Activated CD4-positive, alpha-beta T cell treated with anti-CD3 and anti-CD28 coated beads, Interleukin-2, amount 50 U/mL, for 16 hours (primary cell): ENCODE data around the gene PVALB.

Experiments
- DNase-seq: peaks from one replicate; pipeline ENCODE4 v3.0.0-alpha.2; 2020

The PVALB gene

DNA sequence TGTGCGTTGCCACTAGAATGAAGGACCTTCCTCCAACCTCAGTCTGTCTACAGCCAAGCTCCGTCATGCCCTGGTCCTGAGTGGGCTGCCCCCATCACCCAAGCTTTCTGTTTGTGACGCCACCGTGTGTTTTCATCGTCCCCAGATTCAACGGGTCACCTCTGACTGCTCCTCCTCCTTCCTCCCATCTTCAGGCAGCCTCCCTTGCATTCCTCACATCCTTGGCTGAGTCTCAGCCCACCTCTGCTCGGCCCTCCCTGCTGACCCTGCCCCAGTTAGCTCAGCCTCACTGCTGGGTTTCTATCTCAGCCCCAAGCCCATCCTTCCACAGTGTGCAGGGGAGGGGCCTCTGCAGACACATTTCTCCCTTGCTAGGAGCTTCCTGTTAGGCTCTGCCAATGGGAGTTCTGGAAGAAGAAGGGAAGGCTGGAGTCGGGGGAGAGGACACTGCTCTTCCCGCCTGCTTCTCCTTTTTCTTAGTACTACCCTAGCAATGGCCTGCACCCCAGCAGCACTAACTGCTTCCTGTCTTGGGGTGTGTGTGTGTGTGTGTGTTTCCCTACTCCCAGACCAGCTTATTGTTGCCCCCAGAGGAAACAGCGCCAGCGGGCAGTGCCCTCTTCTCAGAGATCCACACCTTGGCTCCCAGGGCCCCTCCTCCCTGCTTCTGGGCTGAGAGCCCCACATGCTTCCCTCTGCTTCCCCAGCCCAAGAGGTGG is 46.2 kb downstream of the PVALB start:
- no peak for DNase-seq

DNA sequence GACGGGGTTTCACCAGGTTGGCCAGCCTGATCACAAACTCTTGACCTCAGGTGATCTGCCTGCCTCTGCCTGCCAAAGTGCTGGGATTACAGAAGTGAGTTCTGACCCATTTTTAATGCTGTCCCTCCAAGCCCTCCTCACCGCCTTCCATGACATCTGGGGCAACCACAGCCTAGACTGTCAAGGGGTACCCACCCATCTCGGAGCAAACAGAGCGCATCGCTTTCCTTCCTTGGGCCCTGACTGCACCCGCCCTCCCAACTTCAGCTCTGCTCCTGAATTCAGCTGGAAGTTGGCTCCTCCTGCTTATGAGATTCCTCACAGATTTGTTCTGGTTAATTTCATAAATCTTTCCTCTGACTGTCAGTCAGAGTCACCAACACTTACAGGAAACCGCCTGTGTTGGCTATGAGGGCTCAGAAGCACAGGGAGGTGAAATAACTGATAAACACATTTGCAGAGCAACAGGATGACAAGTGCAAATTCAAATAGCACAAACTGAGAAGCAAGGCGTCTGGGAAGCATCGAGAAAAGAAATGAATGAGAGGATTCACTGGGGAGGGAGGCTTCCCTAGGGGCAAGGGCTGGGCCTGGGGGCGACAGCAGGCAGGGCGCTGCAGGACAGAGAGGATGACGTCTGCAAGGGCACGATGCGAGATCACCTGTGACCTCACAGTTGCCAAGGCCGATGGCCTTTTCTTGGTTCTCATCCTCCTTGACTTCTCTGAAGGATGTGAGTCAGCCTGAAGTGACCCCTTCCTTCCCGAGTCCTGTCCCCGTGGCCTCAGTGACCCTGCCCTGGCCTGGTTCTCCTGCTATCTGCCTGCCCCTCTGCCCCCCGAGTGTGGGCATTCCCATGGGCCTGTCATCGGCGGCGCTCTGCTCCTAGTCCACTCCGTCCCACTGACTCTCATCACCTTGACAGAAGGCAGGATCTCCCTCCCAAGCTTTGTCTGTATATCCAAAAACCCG is 47.0 kb downstream of the PVALB start:
- no peak for DNase-seq

DNA sequence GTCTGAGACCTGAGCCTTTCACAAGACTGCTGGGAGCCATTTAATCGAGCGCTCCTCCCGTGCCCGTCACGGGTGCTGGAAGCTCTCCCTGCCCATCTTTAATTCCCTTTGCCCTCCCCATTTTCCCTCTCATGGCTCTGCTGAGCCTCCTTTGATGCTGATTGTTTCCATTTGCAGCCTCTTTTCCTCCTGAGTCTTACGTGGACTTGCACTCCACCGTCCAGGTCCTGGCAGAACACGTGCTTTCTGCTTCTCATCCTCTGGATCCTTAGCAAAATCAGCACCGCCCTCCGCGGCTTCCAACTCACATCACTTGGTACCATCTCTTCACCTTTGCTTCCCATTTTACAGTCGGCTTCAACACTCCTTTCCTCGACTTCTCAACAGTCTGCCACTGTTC is 48.2 kb downstream of the PVALB start:
- no peak for DNase-seq

DNA sequence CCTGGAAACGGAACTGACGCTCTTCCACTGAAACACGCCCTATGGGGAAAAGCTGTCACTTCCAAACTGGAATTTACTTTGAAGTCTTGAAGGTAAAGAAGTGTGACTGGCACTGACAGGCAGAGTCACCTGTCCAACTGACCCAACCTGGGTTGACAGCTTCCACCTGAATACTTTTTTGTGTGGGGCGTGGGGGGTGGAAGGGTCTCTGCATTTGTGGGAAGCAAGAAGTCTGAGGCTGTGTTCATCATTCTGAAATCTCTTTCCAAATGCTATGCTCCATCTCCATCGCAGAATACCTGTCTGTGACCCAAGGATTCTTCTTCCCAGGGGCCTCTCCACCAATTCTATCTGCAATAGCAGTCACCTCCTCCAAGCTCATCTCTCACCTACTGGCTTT is 48.7 kb downstream of the PVALB start:
- DNase-seq: no peak

DNA sequence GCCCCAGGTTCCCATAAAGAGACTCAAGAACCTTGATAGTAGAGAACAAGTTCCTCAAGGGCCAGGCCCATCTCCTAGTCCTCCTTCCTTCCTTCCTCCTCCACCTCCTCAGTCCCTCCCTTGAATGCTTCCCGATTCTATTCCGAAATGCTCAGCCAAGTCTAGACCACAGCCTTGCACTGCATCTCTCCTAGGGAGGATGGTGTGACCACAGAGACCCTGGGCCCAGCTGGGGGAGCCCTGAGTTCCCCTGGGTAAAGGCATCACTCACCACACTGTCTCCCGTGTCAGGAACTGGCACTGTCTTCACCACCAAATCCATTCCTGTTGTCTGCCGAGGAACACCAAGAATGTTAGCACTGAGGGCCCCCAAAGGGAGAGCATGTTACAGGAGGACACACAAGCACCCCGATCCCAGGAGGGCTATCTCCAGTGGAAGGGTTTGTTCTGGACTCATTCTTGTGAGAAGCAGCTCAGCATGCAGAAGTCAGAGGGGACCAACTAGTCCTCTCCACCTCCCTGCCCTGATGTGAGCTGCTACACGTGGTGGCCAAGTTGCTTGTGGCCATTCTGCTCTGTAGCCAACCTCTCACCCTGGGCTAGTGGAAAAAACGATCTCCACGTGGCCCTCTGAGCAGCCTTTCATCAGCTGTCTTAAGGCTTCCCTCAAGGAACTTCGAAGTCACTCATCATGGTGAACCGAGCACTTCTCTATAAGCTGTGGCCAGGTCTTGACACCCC is 49.6 kb downstream of the PVALB start:
- no peak for DNase-seq

DNA sequence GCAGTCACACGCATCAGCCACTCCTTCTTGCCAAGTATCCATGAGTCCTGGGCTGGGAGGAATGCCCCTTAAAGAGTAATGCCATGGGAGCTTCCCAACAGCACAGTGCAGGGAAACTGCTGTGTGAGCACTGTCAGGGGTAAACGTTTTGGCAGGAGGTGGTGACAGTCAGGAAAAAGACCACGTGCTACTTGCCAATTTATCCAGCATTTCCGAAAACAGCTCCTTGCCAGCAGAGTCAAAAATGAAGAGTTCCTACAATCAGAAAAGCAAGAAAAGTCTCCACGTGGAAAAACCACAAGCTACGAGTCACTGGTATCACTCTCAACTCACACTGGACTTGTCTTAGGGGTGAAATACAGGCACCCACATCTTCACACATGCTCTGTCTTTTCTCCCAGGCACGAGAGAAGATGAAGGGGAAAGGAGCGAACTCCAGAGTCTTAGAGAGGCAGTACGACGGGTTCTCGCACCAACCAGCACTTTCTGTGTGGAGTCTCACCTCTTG is 50.8 kb downstream of the PVALB start:
- no peak for DNase-seq

DNA sequence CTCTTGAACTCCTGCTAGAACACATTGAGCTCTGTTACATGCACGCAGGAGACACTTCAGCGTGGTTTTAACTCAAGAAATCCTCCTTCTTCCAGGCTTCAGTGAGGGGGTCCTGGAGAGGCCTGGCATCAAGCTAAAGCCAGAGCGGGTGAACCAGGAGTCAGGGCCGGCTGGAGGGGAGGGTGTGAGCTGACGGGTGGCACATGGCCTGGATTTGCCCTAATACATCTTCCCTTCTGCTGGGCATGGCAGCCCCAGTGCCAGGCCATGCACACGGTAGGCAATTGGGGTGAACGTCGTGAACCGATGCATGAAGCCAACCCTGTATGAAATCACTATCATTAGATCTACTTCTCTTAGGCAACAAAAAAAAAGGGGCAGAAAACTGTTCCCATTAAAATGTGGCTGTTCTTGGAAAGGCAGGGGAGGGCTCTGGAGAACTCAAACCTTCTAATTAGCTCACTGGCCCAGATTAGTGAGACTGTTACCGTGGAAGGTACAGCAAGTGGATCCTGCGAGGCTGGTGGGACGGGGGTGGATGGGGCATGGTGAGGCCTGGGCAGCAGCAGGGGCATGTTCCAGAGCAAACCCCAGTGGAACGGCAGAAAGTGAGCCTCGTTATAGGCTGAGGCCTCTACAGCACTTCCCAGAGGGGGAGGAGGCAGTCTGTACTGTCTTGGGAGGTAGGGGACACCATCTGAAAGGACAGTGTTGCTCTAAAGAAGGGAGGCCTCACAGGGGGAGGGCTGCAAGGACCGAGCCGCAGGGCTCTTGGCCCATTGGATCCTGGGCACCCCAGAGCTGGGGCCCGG is 51.5 kb downstream of the PVALB start:
- DNase-seq: no peak

DNA sequence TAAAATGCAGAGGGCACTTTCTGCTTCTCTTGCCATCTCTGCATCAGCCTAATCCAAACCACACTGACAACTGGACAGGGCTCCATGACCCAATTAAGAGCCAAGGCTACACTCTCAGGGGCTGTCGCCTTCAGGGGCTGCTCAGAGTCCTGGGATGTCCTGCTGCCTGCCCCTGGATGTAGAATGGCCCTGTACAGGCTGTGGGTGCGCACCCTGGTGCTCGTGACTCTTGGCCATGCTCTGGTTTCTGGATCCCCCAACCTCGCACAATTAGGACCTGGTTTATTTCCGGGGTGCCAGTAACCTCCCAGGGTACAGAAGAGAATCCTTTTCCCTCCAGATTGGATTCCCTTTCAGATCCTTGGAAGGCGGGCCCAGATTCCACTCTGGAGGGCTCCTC is 52.2 kb downstream of the PVALB start:
- DNase-seq: no peak

DNA sequence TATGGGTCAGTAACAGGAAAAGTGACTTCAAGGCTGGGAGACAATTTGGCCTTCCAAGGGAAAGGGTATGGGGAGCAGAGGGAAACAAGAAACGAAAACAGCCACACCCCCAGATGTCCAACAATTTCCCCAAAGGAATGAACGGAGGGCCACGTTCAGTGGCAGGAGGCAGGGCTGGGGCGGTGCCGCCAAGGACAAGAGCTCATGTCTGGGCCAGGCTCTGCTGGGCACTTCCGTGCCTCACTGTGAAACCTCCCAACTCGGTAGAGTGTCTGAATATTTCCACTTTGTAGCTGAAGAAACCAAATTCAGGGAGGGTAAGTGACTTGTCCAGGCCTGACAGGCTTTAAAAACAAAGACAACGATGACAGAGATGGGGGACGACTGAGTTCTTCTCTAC is 52.8 kb downstream of the PVALB start:
- no peak for DNase-seq

DNA sequence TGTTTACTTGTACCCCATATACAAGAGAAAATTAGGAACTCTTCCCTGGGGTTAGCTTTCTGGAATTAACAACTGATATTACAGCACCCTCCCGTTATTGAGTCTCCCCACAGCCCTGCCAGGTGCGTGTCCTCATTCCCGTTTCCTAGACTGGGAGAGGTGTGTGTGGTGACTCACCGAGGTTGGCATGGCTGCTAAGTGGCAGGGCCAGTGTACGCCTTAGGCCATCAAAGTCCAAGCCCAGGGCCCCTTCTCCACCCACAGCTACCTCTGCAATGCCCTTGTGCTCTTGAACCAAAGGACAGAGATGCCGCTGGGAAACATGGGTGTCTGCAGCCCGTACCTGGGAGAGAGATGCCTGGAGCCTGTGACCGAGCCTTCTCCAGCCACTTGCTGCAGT is 53.3 kb downstream of the PVALB start:
- no peak for DNase-seq

DNA sequence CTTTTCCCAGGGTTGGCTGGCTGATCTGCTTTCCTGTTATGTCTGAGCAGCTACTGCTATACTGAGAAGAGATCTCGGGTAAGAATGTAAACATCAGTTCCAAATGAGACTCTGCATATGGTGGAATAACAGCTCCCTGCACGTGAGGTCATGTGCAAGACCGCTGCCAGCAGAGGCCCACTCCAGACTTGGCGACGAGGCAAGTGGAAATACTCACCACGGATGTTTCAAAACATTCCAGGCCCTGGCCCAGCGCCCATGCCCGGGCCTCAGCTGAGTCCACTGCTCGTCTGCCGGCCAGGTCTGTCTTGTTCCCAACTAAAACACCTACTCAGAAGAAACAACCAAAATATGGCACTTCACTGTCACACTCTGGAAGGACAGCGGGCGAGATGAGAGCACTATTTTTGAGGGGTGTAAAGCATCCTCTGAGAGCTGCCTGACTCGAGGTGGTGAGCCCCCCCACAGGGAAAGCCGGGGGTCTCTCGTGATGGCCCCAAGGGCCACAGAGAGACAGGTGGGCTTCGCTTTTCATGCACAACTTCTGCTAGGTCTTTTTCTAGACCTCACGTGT is 54.1 kb downstream of the PVALB start:
- no peak for DNase-seq

DNA sequence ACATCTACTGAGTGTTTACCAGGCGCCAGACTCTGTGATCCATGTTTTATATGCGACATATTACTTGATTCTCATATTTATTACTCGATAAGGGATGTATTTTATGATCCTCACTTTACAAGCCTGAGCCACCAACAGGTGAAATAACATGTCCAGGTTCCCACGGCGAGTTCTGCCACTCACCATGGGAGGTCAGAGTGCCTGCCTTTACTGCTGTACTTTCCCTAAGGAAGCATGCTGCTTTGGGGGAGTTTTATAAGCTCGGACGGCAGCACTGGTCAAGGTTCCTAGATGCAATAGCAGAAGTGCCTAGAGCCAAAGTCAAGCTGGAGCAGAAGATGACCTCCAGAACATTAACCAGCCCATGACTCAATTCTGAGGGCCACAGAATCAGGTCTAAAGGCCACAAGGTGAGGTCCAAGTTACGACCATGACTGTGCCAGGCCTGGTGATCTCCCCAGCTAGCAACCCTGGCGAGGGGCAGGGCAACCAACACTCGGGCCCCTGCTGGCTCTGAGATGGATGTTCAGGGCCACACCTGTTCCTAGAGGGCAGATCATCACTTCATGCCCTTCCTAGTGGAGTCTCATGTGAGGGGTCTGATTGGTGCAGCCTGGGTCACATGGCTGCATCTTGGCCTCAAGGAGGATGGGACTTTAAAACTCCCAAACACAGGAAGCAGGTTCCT is 55.1 kb downstream of the PVALB start:
- no peak for DNase-seq

DNA sequence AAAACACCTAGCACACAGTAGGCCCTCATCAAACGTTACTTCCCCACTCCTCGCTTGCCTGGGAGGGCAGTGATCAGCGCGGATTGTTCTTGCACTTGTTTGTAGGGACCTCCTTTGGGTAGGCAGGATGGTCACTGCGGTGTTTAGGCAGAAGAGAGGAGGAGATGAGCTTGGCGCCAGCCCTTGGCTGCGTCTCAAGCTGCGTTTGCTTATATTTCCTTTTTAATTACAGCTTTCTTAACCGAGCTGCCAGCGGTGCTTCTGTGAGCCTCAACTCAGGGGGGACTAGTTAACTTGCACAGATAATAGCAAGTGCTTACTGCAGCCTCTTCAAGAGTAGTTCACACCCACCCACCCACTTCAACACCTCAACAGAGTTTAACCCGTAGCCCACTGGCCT is 56.0 kb downstream of the PVALB start:
- no peak for DNase-seq

DNA sequence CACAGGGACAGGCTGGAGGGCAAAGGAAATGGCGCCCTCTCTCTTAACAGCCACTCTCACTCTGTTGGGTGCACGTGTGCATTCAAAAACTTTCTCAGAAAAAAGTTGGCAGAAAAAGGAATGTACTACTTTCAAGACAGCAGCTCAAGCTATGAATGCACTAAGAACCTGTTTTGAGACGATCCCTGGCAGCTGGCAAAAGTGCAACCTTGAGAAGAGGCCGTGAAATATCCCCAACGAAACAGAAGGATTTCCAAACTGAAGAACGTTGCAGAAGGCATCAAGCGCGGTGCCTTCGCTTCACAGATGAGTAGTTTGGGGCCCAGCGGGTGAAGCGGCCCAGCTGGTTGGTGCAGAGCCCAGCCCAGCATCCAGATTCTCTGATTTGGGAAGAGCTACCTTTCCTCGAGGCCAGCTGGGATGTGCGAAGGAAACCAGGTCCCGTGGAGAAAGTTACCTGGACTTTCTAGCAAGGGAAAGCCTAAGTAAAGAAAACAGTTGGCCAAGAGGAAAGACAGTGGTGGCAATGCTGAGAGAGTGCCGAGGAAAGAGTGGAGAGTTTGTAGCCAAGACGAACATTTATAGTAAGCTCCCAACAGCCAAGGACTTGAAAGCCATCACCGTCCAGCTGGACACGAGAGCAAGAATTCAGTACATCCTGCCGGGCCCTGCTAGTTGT is 57.2 kb downstream of the PVALB start:
- no peak for DNase-seq

DNA sequence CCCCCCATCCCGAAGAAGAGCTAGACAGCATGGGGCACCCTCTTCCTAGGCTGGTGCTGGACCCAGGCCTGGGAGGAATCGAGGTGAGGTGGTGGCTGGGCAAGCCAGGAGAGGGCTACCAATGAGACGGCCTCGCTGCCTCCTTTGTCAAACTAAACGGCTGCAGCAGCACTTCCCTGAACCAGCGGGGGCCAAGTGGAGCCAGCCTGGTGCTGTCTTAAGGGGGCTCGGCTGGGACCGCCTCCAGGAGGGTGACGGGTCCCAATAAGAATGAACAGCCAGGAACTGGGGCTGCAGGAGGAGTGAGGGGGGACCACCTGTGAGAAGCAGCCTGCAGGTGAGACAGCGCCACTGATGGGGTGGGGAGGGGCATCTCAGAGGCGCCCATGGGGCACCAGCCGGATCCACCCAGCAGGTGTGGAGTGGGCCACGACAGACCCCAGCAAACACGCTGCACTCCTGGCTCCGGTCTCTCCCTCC is 58.0 kb downstream of the PVALB start:
- no peak for DNase-seq

DNA sequence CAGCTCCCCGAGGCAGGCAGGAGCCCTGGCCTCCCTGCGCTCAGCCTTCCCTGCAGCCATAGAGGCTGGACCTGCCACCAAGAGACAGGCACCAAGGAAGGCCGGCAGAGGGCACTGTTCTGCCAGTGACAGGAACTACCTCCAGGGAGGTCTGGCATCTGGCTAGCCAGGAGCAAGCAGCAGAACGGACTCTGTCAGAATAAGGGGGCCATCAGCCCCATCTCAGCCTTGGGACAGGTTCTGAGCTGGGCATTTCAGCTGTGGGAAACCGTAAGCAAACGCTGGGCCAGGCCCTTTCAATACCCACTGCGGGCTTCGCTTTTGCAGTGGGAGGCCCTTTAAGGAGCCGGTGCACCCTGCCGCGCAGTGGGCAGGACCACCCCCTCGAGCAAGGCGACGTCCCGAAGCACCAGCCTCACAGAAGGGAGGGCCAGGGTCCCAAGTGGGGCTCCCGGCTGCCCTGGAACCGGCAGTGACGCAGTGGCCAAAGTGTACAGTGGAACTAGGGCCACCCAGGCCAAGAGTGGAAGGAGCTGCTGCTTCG is 59.1 kb downstream of the PVALB start:
- DNase-seq: peak; percentile 75

DNA sequence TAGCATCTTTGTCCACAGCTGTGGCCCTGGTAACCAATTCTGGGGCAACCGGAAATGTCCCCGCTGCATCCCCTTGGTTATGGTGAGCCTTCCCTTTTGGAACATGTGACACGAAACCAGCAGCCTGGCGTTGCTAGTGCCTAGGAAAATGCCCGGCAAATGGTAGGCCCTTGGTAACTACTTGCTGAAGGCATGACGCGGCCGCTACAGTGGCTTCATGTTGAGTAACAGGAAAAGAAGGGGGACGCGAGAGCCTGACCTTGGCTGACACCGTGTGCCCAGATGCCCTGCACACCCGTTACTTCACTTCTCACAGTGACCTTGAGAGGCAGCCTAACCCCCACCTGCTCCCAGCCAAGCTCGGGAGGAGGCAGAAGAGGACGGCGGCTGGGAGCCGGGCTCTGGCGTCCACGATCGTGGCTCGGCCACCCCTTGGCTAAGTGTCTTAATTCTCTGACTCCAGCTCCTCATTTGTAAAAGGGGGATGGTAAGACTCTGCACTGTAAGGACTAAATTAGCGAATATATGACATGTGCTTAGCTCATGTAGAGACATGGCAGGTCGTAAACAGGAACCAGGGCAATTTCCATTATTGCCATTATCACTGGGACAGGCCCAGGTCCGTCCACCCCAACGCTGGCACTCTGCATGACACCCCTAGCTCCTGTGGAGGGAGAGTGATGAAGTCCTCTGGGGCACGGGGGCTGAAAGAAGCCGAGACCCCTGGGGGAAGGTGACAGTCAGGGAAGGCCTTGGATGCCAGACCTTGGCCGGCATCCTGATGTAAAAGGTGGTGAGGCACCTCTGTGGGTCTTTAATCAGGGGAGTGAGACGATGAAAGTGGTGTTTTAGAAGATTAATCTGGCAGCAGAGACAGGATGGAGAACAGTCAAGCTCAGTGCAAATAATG is 59.8 kb downstream of the PVALB start:
- no peak for DNase-seq

DNA sequence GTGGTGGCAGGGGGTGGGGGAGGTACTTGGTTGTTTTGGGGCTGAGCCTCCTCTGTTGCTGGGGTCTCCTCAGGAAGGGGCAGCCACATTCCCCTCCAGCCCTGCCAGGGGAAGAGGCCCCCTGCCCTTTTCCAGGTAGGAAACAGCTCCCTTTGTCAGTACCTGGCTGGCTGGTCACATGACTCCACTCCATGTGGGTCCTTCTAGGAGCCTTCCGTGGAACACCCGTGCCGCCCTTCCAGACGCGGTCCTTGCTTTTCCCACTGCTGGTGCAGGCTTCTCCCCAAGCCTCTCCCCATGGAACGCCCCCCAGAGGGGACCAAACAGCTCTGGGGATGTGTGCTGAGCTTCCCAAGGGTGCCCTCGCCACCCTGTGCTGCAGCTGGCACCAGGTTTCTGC is 60.8 kb downstream of the PVALB start:
- DNase-seq: no peak

DNA sequence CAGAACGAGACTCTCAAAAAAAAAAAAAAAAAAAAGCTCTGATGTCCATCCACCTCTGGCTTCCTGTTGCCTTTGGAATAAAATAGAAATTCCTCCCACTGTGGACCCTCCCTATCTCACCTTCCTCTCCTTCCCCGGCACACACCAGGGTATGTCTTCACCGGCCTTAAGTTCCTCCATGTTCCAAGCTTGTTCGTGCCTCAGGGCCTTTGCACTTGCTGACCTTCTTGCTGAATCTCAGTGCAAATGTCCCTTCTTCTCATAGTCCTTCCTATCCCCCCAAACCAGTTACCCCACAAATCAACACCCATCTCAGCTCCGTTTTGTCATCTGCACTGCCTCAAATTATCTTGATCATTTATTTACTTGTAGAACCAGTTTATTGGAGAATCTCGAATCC is 61.5 kb downstream of the PVALB start:
- DNase-seq: no peak
